ENCODE measurements around the gene SIGLEC9.

The SIGLEC9 gene

GRCh38 chr19:51158474-51159129 lies 33.9 kb downstream of the SIGLEC9 start:
- Histone ChIP-seq H3K4me3 (ENCODE audit: insufficient read length, low read depth) (no peak overlapping the region), H3K27me3 (ENCODE audit: insufficient read depth, insufficient read length) (no peaks in the 10 kb centered on the region), H3K4me1 (ENCODE audit: insufficient read depth, insufficient read length) (no peaks in the 10 kb centered on the region), H3K9me3 (ENCODE audit: insufficient read depth, low read length) (no peaks in the 10 kb centered on the region), H3K36me3 (ENCODE audit: insufficient read depth, insufficient read length, low read length) (no peaks in the 10 kb centered on the region), H3K9ac (ENCODE audit: insufficient read length, low read depth) (no peak overlapping the region)
- DNase-seq (ENCODE audit: low read depth, low spot score), result peak; percentile 35
- TF ChIP-seq YY1 (IDR thresholded peaks at IDR 0.05; ENCODE audit: insufficient read depth, insufficient read length), result no peak
- no peak for TF ChIP-seq SUZ12 (IDR thresholded peaks at IDR 0.05; ENCODE audit: extremely low read depth, insufficient read depth, insufficient read length)
- TF ChIP-seq ZNF274 (IDR thresholded peaks at IDR 0.05; ENCODE audit: low read depth, low read length), result no peak

- TF ChIP-seq SUZ12 (IDR thresholded peaks at IDR 0.05; ENCODE audit: extremely low read depth, insufficient read depth, insufficient read length), result no peak
- no peak for TF ChIP-seq YY1 (IDR thresholded peaks at IDR 0.05; ENCODE audit: insufficient read depth, insufficient read length)
- no peak for TF ChIP-seq ZNF274 (IDR thresholded peaks at IDR 0.05; ENCODE audit: low read depth, low read length)
- Histone ChIP-seq H3K9ac (ENCODE audit: insufficient read length, low read depth) (no peak overlapping the region), H3K27me3 (ENCODE audit: insufficient read depth, insufficient read length) (no peaks in the 10 kb centered on the region), H3K9me3 (ENCODE audit: insufficient read depth, low read length) (no peaks in the 10 kb centered on the region), H3K4me1 (ENCODE audit: insufficient read depth, insufficient read length) (no peaks in the 10 kb centered on the region), H3K4me3 (ENCODE audit: insufficient read length, low read depth) (no peak overlapping the region), H3K36me3 (ENCODE audit: insufficient read depth, insufficient read length, low read length) (no peaks in the 10 kb centered on the region)
- no peak for DNase-seq (ENCODE audit: low read depth, low spot score)
These were observed 35.0 kb downstream of the SIGLEC9 start for GRCh38 chr19:51159656-51160055.

GRCh38 chr19:51161266-51161665 lies 36.6 kb downstream of the SIGLEC9 start:
- Histone ChIP-seq H3K9me3 (ENCODE audit: insufficient read depth, low read length) (no peaks in the 10 kb centered on the region), H3K4me1 (ENCODE audit: insufficient read depth, insufficient read length) (no peaks in the 10 kb centered on the region), H3K27me3 (ENCODE audit: insufficient read depth, insufficient read length) (no peaks in the 10 kb centered on the region)

GRCh38 chr19:51161867-51162496 lies 37.3 kb downstream of the SIGLEC9 start:
- Histone ChIP-seq H3K36me3 (ENCODE audit: insufficient read depth, insufficient read length, low read length) (no peaks in the 10 kb centered on the region), H3K4me1 (ENCODE audit: insufficient read depth, insufficient read length) (no peaks in the 10 kb centered on the region), H3K9me3 (ENCODE audit: insufficient read depth, low read length) (no peaks in the 10 kb centered on the region), H3K9ac (ENCODE audit: insufficient read length, low read depth) (no peak overlapping the region), H3K27me3 (ENCODE audit: insufficient read depth, insufficient read length) (no peaks in the 10 kb centered on the region), H3K4me3 (ENCODE audit: insufficient read length, low read depth) (no peak overlapping the region)
- TF ChIP-seq SUZ12 (IDR thresholded peaks at IDR 0.05; ENCODE audit: extremely low read depth, insufficient read depth, insufficient read length) (no peak), ZNF274 (IDR thresholded peaks at IDR 0.05; ENCODE audit: low read depth, low read length) (no peak), YY1 (IDR thresholded peaks at IDR 0.05; ENCODE audit: insufficient read depth, insufficient read length) (no peak)
- no peak for DNase-seq (ENCODE audit: low read depth, low spot score)

More at GRCh38 chr19:51161266-51161665, 36.6 kb downstream of the SIGLEC9 start:
- Histone ChIP-seq H3K4me3 (ENCODE audit: insufficient read length, low read depth) (no peak overlapping the region), H3K9ac (ENCODE audit: insufficient read length, low read depth) (no peak overlapping the region), H3K36me3 (ENCODE audit: insufficient read depth, insufficient read length, low read length) (no peaks in the 10 kb centered on the region)
- no peak for DNase-seq (ENCODE audit: low read depth, low spot score)
- TF ChIP-seq SUZ12 (IDR thresholded peaks at IDR 0.05; ENCODE audit: extremely low read depth, insufficient read depth, insufficient read length), result no peak
- TF ChIP-seq ZNF274 (IDR thresholded peaks at IDR 0.05; ENCODE audit: low read depth, low read length), result no peak
- no peak for TF ChIP-seq YY1 (IDR thresholded peaks at IDR 0.05; ENCODE audit: insufficient read depth, insufficient read length)

- no peak overlapping the region for H3K9ac ChIP-seq (ENCODE audit: insufficient read length, low read depth)
- H3K9me3 ChIP-seq (ENCODE audit: insufficient read depth, low read length), result no peaks in the 10 kb centered on the region
- no peaks in the 10 kb centered on the region for H3K27me3 ChIP-seq (ENCODE audit: insufficient read depth, insufficient read length)
- no peak overlapping the region for H3K4me3 ChIP-seq (ENCODE audit: insufficient read length, low read depth)
- no peaks in the 10 kb centered on the region for H3K4me1 ChIP-seq (ENCODE audit: insufficient read depth, insufficient read length)
- TF ChIP-seq ZNF274 (IDR thresholded peaks at IDR 0.05; ENCODE audit: low read depth, low read length) (no peak), YY1 (IDR thresholded peaks at IDR 0.05; ENCODE audit: insufficient read depth, insufficient read length) (no peak)
- H3K36me3 ChIP-seq (ENCODE audit: insufficient read depth, insufficient read length, low read length), result no peaks in the 10 kb centered on the region
- no peak for DNase-seq (ENCODE audit: low read depth, low spot score)
These were observed 38.6 kb downstream of the SIGLEC9 start for GRCh38 chr19:51163257-51163656.

GRCh38 chr19:51164215-51164614 lies 39.5 kb downstream of the SIGLEC9 start:
- Histone ChIP-seq H3K9me3 (ENCODE audit: insufficient read depth, low read length) (no peaks in the 10 kb centered on the region), H3K4me1 (ENCODE audit: insufficient read depth, insufficient read length) (no peaks in the 10 kb centered on the region), H3K9ac (ENCODE audit: insufficient read length, low read depth) (no peak overlapping the region), H3K36me3 (ENCODE audit: insufficient read depth, insufficient read length, low read length) (no peaks in the 10 kb centered on the region), H3K4me3 (ENCODE audit: insufficient read length, low read depth) (no peak overlapping the region), H3K27me3 (ENCODE audit: insufficient read depth, insufficient read length) (no peaks in the 10 kb centered on the region)
- no peak for DNase-seq (ENCODE audit: low read depth, low spot score)
- TF ChIP-seq ZNF274 (IDR thresholded peaks at IDR 0.05; ENCODE audit: low read depth, low read length) (no peak), YY1 (IDR thresholded peaks at IDR 0.05; ENCODE audit: insufficient read depth, insufficient read length) (no peak), SUZ12 (IDR thresholded peaks at IDR 0.05; ENCODE audit: extremely low read depth, insufficient read depth, insufficient read length) (no peak)

GRCh38 chr19:51166846-51167490 lies 42.3 kb downstream of the SIGLEC9 start:
- Histone ChIP-seq H3K4me1 (ENCODE audit: insufficient read depth, insufficient read length) (no peaks in the 10 kb centered on the region), H3K27me3 (ENCODE audit: insufficient read depth, insufficient read length) (no peaks in the 10 kb centered on the region), H3K9ac (ENCODE audit: insufficient read length, low read depth) (no peak overlapping the region), H3K9me3 (ENCODE audit: insufficient read depth, low read length) (no peaks in the 10 kb centered on the region), H3K4me3 (ENCODE audit: insufficient read length, low read depth) (no peak overlapping the region), H3K36me3 (ENCODE audit: insufficient read depth, insufficient read length, low read length) (no peaks in the 10 kb centered on the region)
- no peak for DNase-seq (ENCODE audit: low read depth, low spot score)
- no peak for TF ChIP-seq ZNF274 (IDR thresholded peaks at IDR 0.05; ENCODE audit: low read depth, low read length)
- no peak for TF ChIP-seq SUZ12 (IDR thresholded peaks at IDR 0.05; ENCODE audit: extremely low read depth, insufficient read depth, insufficient read length)
- no peak for TF ChIP-seq YY1 (IDR thresholded peaks at IDR 0.05; ENCODE audit: insufficient read depth, insufficient read length)
